NCI-H2107 treated with DMSO at 0.1 percent for 48 hours (cell line): ENCODE measurements around the gene TNFRSF21.

ENCODE experiments used
- DNase-seq: peaks from one replicate; lab custom pipeline; 2025; ENCODE audit not compliant: unreplicated experiment; lab: John Stamatoyannopoulos, UW

TNFRSF21 gene

GRCh38 chr6:47253136-47253535, 56.6 kb downstream of the TNFRSF21 start:
- DNase-seq, result no peak

- no peak for DNase-seq
Measured at GRCh38 chr6:47252633-47253032, 57.1 kb downstream of the TNFRSF21 start.

- DNase-seq, result no peak
Measured at GRCh38 chr6:47251396-47251795, 58.3 kb downstream of the TNFRSF21 start.

- no peak for DNase-seq
Measured at GRCh38 chr6:47250302-47250701, 59.4 kb downstream of the TNFRSF21 start.

- DNase-seq, result no peak
Measured at GRCh38 chr6:47248446-47248845, 61.3 kb downstream of the TNFRSF21 start.

GRCh38 chr6:47247227-47247797, 62.4 kb downstream of the TNFRSF21 start:
- no peak for DNase-seq

- no peak for DNase-seq
Measured at GRCh38 chr6:47246551-47246950, 63.2 kb downstream of the TNFRSF21 start.

GRCh38 chr6:47245745-47246371, 63.8 kb downstream of the TNFRSF21 start:
- no peak for DNase-seq

GRCh38 chr6:47242483-47243386, 67.0 kb downstream of the TNFRSF21 start:
- peak; percentile 1 for DNase-seq

- no peak for DNase-seq
Measured at GRCh38 chr6:47241742-47242482, 67.8 kb downstream of the TNFRSF21 start.

GRCh38 chr6:47240277-47240890, 69.3 kb downstream of the TNFRSF21 start:
- DNase-seq, result no peak

GRCh38 chr6:47239546-47239945, 70.2 kb downstream of the TNFRSF21 start:
- no peak for DNase-seq

GRCh38 chr6:47238456-47238995, 71.2 kb downstream of the TNFRSF21 start:
- DNase-seq, result no peak

GRCh38 chr6:47237196-47237595, 72.5 kb downstream of the TNFRSF21 start:
- DNase-seq, result no peak

- no peak for DNase-seq
Measured at GRCh38 chr6:47235964-47236760, 73.5 kb downstream of the TNFRSF21 start.

GRCh38 chr6:47235421-47235820, 74.3 kb downstream of the TNFRSF21 start:
- no peak for DNase-seq

- no peak for DNase-seq
Measured at GRCh38 chr6:47234266-47234933, 75.3 kb downstream of the TNFRSF21 start.

- DNase-seq, result no peak
Measured at GRCh38 chr6:47231151-47231550, 78.6 kb downstream of the TNFRSF21 start.

- DNase-seq, result no peak
Measured at GRCh38 chr6:47230579-47230978, 79.1 kb downstream of the TNFRSF21 start.
